Measurements from ENCODE around the gene LY6G5B. TPM values are rescaled to one million over a fixed set of nuclear protein-coding genes. Genes with fewer than 3 reads are reported as not detected.
A peak's percentile ranks its signal among the peaks of the same experiment; 100 is the strongest.

Gene LY6G5B
- total and polyA plus RNA-seq, 2 experiments from 2014 or later: 5.9 to 7.5 TPM

GRCh38 chr6:31719001-31719400 is 49.2 kb downstream of the LY6G5B start:
- Histone ChIP-seq H3K4me3 (no peak overlapping the region), H3K27me3 (replicated peaks; ENCODE audit: insufficient read depth) (no peaks in the 10 kb centered on the region), H3K9me2 (ENCODE audit: insufficient read depth) (no peaks in the 10 kb centered on the region), H3K4me2 (ENCODE audit: unreplicated experiment) (no peak overlapping the region), H3K79me2 (ENCODE audit: insufficient read depth) (no peaks in the 10 kb centered on the region), H4K20me1 (ENCODE audit: insufficient read depth) (no peaks in the 10 kb centered on the region), H3K27ac (no peak overlapping the region), H3K9me3 (ENCODE audit: low read depth) (no peaks in the 10 kb centered on the region), H3K36me3 (ENCODE audit: low read depth) (no peaks in the 10 kb centered on the region), H3F3A (ENCODE audit: insufficient read depth) (no peaks in the 10 kb centered on the region), H3K9ac (no peak overlapping the region), H2AFZ (no peak overlapping the region), H3K4me1 (ENCODE audit: insufficient read depth) (no peaks in the 10 kb centered on the region)
- no peak for TF ChIP-seq EZH2 (IDR thresholded peaks at IDR 0.05; ENCODE audit: insufficient read depth, poor library complexity, severe bottlenecking)
- TF ChIP-seq EZH2phosphoT487 (IDR thresholded peaks at IDR 0.05; ENCODE audit: insufficient read depth, low read depth): no peak
- in situ Hi-C loops (cut with MboI): no loop called here
- WGBS, 2 experiments (ENCODE audit: low coverage in 1 of 2, low lambda C conversion rate in 2 of 2, missing lambda C conversion rate in 2 of 2): 74 to 86% methylated on average over 5 to 6 of the region's 6 CpGs
- DNase-seq: no peak

- H3K9ac ChIP-seq: no peak overlapping the region
- H2AFZ ChIP-seq: no peak overlapping the region
- H4K20me1 ChIP-seq (ENCODE audit: insufficient read depth): no peaks in the 10 kb centered on the region
- H3K4me2 ChIP-seq (ENCODE audit: unreplicated experiment): no peak overlapping the region
- H3K9me3 ChIP-seq (ENCODE audit: low read depth): no peaks in the 10 kb centered on the region
- H3K36me3 ChIP-seq (ENCODE audit: low read depth): no peaks in the 10 kb centered on the region
- H3K27ac ChIP-seq: no peak overlapping the region
- H3K79me2 ChIP-seq (ENCODE audit: insufficient read depth): no peaks in the 10 kb centered on the region
- DNase-seq: no peak
- H3K9me2 ChIP-seq (ENCODE audit: insufficient read depth): no peaks in the 10 kb centered on the region
- H3F3A ChIP-seq (ENCODE audit: insufficient read depth): no peaks in the 10 kb centered on the region
- H3K27me3 ChIP-seq (replicated peaks; ENCODE audit: insufficient read depth): no peaks in the 10 kb centered on the region
- in situ Hi-C loops (cut with MboI): no loop called here
- 76% methylated on average over 5 of the region's 5 CpGs for WGBS, 2 experiments (ENCODE audit: low coverage in 1 of 2, low lambda C conversion rate in 2 of 2, missing lambda C conversion rate in 2 of 2)
- TF ChIP-seq EZH2phosphoT487 (IDR thresholded peaks at IDR 0.05; ENCODE audit: insufficient read depth, low read depth) (no peak), EZH2 (IDR thresholded peaks at IDR 0.05; ENCODE audit: insufficient read depth, poor library complexity, severe bottlenecking) (no peak)
- H3K4me1 ChIP-seq (ENCODE audit: insufficient read depth): no peaks in the 10 kb centered on the region
- no peak overlapping the region for H3K4me3 ChIP-seq
These were observed 50.5 kb downstream of the LY6G5B start for GRCh38 chr6:31720196-31720770.

GRCh38 chr6:31721351-31722020 is 51.7 kb downstream of the LY6G5B start, which contains the start of gene LY6G6C:
Gene LY6G6C, minus strand, starts transcription at chr6:31721746. Its CDS starts 67 bp downstream, at chr6:31721679.
- WGBS, 2 experiments (ENCODE audit: low coverage in 1 of 2, low lambda C conversion rate in 2 of 2, missing lambda C conversion rate in 2 of 2): 77 to 86% methylated on average over 4 of the region's 4 CpGs
- Histone ChIP-seq H3K4me1 (ENCODE audit: insufficient read depth) (no peaks in the 10 kb centered on the region), H3K4me3 (no peak within 1 kb of the TSS), H3K9me3 (ENCODE audit: low read depth) (no peaks in the 10 kb centered on the region), H3K27ac (no peak within 1 kb of the TSS), H4K20me1 (ENCODE audit: insufficient read depth) (no peaks in the 10 kb centered on the region), H3K9ac (no peak within 1 kb of the TSS), H3K4me2 (ENCODE audit: unreplicated experiment) (no peak within 1 kb of the TSS), H2AFZ (no peak within 1 kb of the TSS), H3K9me2 (ENCODE audit: insufficient read depth) (no peaks in the 10 kb centered on the region), H3K79me2 (ENCODE audit: insufficient read depth) (no peaks in the 10 kb centered on the region), H3F3A (ENCODE audit: insufficient read depth) (no peaks in the 10 kb centered on the region), H3K36me3 (ENCODE audit: low read depth) (0 out of 2 replicates have a peak, but pooled peaks cover 3% of the 10 kb centered on the region), H3K27me3 (replicated peaks; ENCODE audit: insufficient read depth) (no peaks in the 10 kb centered on the region)
- no peak for TF ChIP-seq EZH2 (IDR thresholded peaks at IDR 0.05; ENCODE audit: insufficient read depth, poor library complexity, severe bottlenecking)
- no peak for TF ChIP-seq EZH2phosphoT487 (IDR thresholded peaks at IDR 0.05; ENCODE audit: insufficient read depth, low read depth)
- no peak for DNase-seq
- in situ Hi-C loops (cut with MboI): no loop called here

DNA sequence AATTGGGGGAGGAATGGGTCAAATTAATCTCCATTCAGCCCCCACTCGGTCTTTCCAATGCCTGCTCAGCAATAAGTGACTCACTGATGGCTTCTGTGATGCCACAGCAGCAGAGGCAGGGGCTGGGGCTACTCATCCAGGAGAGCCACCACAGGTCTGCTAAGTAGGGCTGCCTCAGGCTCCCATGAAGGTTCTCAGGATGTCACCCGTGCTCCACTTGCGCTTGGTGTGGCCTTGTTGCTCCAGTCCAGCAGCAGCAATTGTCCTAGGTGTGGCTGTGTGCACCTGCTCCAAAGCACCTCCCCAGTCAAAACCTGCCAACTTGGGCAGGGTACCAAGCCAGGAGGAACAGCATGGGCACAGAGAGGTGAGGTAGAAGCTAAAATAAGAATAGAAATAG is 52.4 kb downstream of the LY6G5B start:
- WGBS, 2 experiments (ENCODE audit: low coverage in 1 of 2, low lambda C conversion rate in 2 of 2, missing lambda C conversion rate in 2 of 2): 66% methylated on average over 3 of the region's 3 CpGs
- Histone ChIP-seq H3K79me2 (ENCODE audit: insufficient read depth) (no peaks in the 10 kb centered on the region), H3K27ac (no peak overlapping the region), H3K9me3 (ENCODE audit: low read depth) (no peaks in the 10 kb centered on the region), H3K36me3 (ENCODE audit: low read depth) (peaks cover 9% of the 10 kb centered on the region; the same call in 1 of the 2 replicates), H3K4me1 (ENCODE audit: insufficient read depth) (no peaks in the 10 kb centered on the region), H3K9me2 (ENCODE audit: insufficient read depth) (no peaks in the 10 kb centered on the region), H3K27me3 (replicated peaks; ENCODE audit: insufficient read depth) (no peaks in the 10 kb centered on the region), H3K9ac (no peak overlapping the region), H3K4me2 (ENCODE audit: unreplicated experiment) (no peak overlapping the region), H2AFZ (no peak overlapping the region), H3F3A (ENCODE audit: insufficient read depth) (no peaks in the 10 kb centered on the region), H4K20me1 (ENCODE audit: insufficient read depth) (no peaks in the 10 kb centered on the region), H3K4me3 (no peak overlapping the region)
- TF ChIP-seq EZH2phosphoT487 (IDR thresholded peaks at IDR 0.05; ENCODE audit: insufficient read depth, low read depth): no peak
- no peak for TF ChIP-seq EZH2 (IDR thresholded peaks at IDR 0.05; ENCODE audit: insufficient read depth, poor library complexity, severe bottlenecking)
- no peak for DNase-seq
- in situ Hi-C loops (cut with MboI): no loop called here

Small RNAs within 50 kb of the gene (microRNA-seq; reads per million reads assigned to microRNA genes)
- gene MIR4646 (ENCODE audit: borderline number of aligned reads): not detected
- not detected for gene MIR6832 (ENCODE audit: borderline number of aligned reads)

Small RNAs within 50 kb of the gene (small RNA-seq; reads per million reads assigned to genes)
- gene LY6G6D (ENCODE audit: low read depth, low replicate concordance) (not detected), gene MIR4646 (ENCODE audit: low read depth, low replicate concordance) (not detected), gene MIR6832 (ENCODE audit: low read depth, low replicate concordance) (not detected), gene RF00019 (ENCODE audit: low read depth, low replicate concordance) (not detected), gene SNORA38 (ENCODE audit: low read depth, low replicate concordance) (2.9 reads per million, percentile 72 among the genes with 10 or more reads in this experiment)

Other genes starting within 250 kb of the LY6G5B start
Only the 30 nearest of the 37 such genes appear.
- not detected in 2 replicates for gene MCCD1, start 141.0 kb upstream of the LY6G5B start, total RNA-seq (2014; rRNA removed; shearing (Covaris generic))
- gene MCCD1, start 141.0 kb upstream of the LY6G5B start, polyA plus RNA-seq (2016; fragmentation: Nextera tagmentation; extraction: Ambion mirVana): not detected in 2 replicates
- 319 and 415 TPM in 2 replicates for gene DDX39B, start 128.0 kb upstream of the LY6G5B start, total RNA-seq (2014; rRNA removed; shearing (Covaris generic))
- gene DDX39B, start 128.0 kb upstream of the LY6G5B start, polyA plus RNA-seq (2016; fragmentation: Nextera tagmentation; extraction: Ambion mirVana): 197 and 204 TPM in 2 replicates
- gene ATP6V1G2, start 123.4 kb upstream of the LY6G5B start, total RNA-seq (2014; rRNA removed; shearing (Covaris generic)): 0.89 and 1.8 TPM in 2 replicates
- gene ATP6V1G2, start 123.4 kb upstream of the LY6G5B start, polyA plus RNA-seq (2016; fragmentation: Nextera tagmentation; extraction: Ambion mirVana): 2.8 and 3.5 TPM in 2 replicates
- gene NFKBIL1, start 122.4 kb upstream of the LY6G5B start, total RNA-seq (2014; rRNA removed; shearing (Covaris generic)): 20.4 and 22.9 TPM in 2 replicates
- 12.3 and 15.0 TPM in 2 replicates for gene NFKBIL1, start 122.4 kb upstream of the LY6G5B start, polyA plus RNA-seq (2016; fragmentation: Nextera tagmentation; extraction: Ambion mirVana)
- not detected in 2 replicates for gene LTA, start 97.7 kb upstream of the LY6G5B start, total RNA-seq (2014; rRNA removed; shearing (Covaris generic))
- gene LTA, start 97.7 kb upstream of the LY6G5B start, polyA plus RNA-seq (2016; fragmentation: Nextera tagmentation; extraction: Ambion mirVana): not detected in 2 replicates
- not detected in 2 replicates for gene TNF, start 94.4 kb upstream of the LY6G5B start, total RNA-seq (2014; rRNA removed; shearing (Covaris generic))
- gene TNF, start 94.4 kb upstream of the LY6G5B start, polyA plus RNA-seq (2016; fragmentation: Nextera tagmentation; extraction: Ambion mirVana): 0.11 TPM in 1 of 2 replicates, not detected in the other
- not detected in 2 replicates for gene LTB, start 87.6 kb upstream of the LY6G5B start, total RNA-seq (2014; rRNA removed; shearing (Covaris generic))
- 0.23 TPM in 1 of 2 replicates, not detected in the other for gene LTB, start 87.6 kb upstream of the LY6G5B start, polyA plus RNA-seq (2016; fragmentation: Nextera tagmentation; extraction: Ambion mirVana)
- not detected in 2 replicates for gene LST1, start 83.7 kb upstream of the LY6G5B start, total RNA-seq (2014; rRNA removed; shearing (Covaris generic))
- gene LST1, start 83.7 kb upstream of the LY6G5B start, polyA plus RNA-seq (2016; fragmentation: Nextera tagmentation; extraction: Ambion mirVana): not detected in 2 replicates
- gene NCR3, start 77.0 kb upstream of the LY6G5B start, total RNA-seq (2014; rRNA removed; shearing (Covaris generic)): not detected in 2 replicates
- gene NCR3, start 77.0 kb upstream of the LY6G5B start, polyA plus RNA-seq (2016; fragmentation: Nextera tagmentation; extraction: Ambion mirVana): not detected in 2 replicates
- gene AIF1, start 54.7 kb upstream of the LY6G5B start, total RNA-seq (2014; rRNA removed; shearing (Covaris generic)): not detected in 2 replicates
- not detected in 2 replicates for gene AIF1, start 54.7 kb upstream of the LY6G5B start, polyA plus RNA-seq (2016; fragmentation: Nextera tagmentation; extraction: Ambion mirVana)
- gene PRRC2A, start 49.3 kb upstream of the LY6G5B start, total RNA-seq (2014; rRNA removed; shearing (Covaris generic)): 46.0 and 50.5 TPM in 2 replicates
- 42.5 and 47.2 TPM in 2 replicates for gene PRRC2A, start 49.3 kb upstream of the LY6G5B start, polyA plus RNA-seq (2016; fragmentation: Nextera tagmentation; extraction: Ambion mirVana)
- gene BAG6, start 17.3 kb upstream of the LY6G5B start, total RNA-seq (2014; rRNA removed; shearing (Covaris generic)): 161 and 198 TPM in 2 replicates
- 88.2 and 90.8 TPM in 2 replicates for gene BAG6, start 17.3 kb upstream of the LY6G5B start, polyA plus RNA-seq (2016; fragmentation: Nextera tagmentation; extraction: Ambion mirVana)
- 0.76 and 3.3 TPM in 2 replicates for gene APOM, start 14.1 kb upstream of the LY6G5B start, total RNA-seq (2014; rRNA removed; shearing (Covaris generic))
- gene APOM, start 14.1 kb upstream of the LY6G5B start, polyA plus RNA-seq (2016; fragmentation: Nextera tagmentation; extraction: Ambion mirVana): 5.6 and 5.9 TPM in 2 replicates
- gene C6orf47, start 9.2 kb upstream of the LY6G5B start, total RNA-seq (2014; rRNA removed; shearing (Covaris generic)): 20.3 and 28.5 TPM in 2 replicates
- 19.4 and 19.5 TPM in 2 replicates for gene C6orf47, start 9.2 kb upstream of the LY6G5B start, polyA plus RNA-seq (2016; fragmentation: Nextera tagmentation; extraction: Ambion mirVana)
- 10.6 and 11.3 TPM in 2 replicates for gene GPANK1, start 5.0 kb upstream of the LY6G5B start, total RNA-seq (2014; rRNA removed; shearing (Covaris generic))
- 19.3 and 20.0 TPM in 2 replicates for gene GPANK1, start 5.0 kb upstream of the LY6G5B start, polyA plus RNA-seq (2016; fragmentation: Nextera tagmentation; extraction: Ambion mirVana)
- 186 and 256 TPM in 2 replicates for gene CSNK2B, start 3.9 kb upstream of the LY6G5B start, total RNA-seq (2014; rRNA removed; shearing (Covaris generic))
- 224 and 229 TPM in 2 replicates for gene CSNK2B, start 3.9 kb upstream of the LY6G5B start, polyA plus RNA-seq (2016; fragmentation: Nextera tagmentation; extraction: Ambion mirVana)
- 1.7 TPM in 1 of 2 replicates, not detected in the other for gene LY6G5C, start 11.1 kb downstream of the LY6G5B start, total RNA-seq (2014; rRNA removed; shearing (Covaris generic))
- 5.0 and 5.1 TPM in 2 replicates for gene LY6G5C, start 11.1 kb downstream of the LY6G5B start, polyA plus RNA-seq (2016; fragmentation: Nextera tagmentation; extraction: Ambion mirVana)
- gene ABHD16A, start 33.3 kb downstream of the LY6G5B start, total RNA-seq (2014; rRNA removed; shearing (Covaris generic)): 54.0 and 59.9 TPM in 2 replicates
- 48.0 and 48.5 TPM in 2 replicates for gene ABHD16A, start 33.3 kb downstream of the LY6G5B start, polyA plus RNA-seq (2016; fragmentation: Nextera tagmentation; extraction: Ambion mirVana)
- not detected in 2 replicates for gene LY6G6F, start 36.9 kb downstream of the LY6G5B start, total RNA-seq (2014; rRNA removed; shearing (Covaris generic))
- not detected in 2 replicates for gene LY6G6F, start 36.9 kb downstream of the LY6G5B start, polyA plus RNA-seq (2016; fragmentation: Nextera tagmentation; extraction: Ambion mirVana)
- gene LY6G6D, start 45.4 kb downstream of the LY6G5B start, total RNA-seq (2014; rRNA removed; shearing (Covaris generic)): not detected in 2 replicates
- not detected in 2 replicates for gene LY6G6D, start 45.4 kb downstream of the LY6G5B start, polyA plus RNA-seq (2016; fragmentation: Nextera tagmentation; extraction: Ambion mirVana)
- gene LY6G6C, start 51.8 kb downstream of the LY6G5B start, total RNA-seq (2014; rRNA removed; shearing (Covaris generic)): not detected in 2 replicates
- gene LY6G6C, start 51.8 kb downstream of the LY6G5B start, polyA plus RNA-seq (2016; fragmentation: Nextera tagmentation; extraction: Ambion mirVana): not detected in 2 replicates
- not detected in 2 replicates for gene MPIG6B, start 53.4 kb downstream of the LY6G5B start, total RNA-seq (2014; rRNA removed; shearing (Covaris generic))
- gene MPIG6B, start 53.4 kb downstream of the LY6G5B start, polyA plus RNA-seq (2016; fragmentation: Nextera tagmentation; extraction: Ambion mirVana): not detected in 2 replicates
- 76.6 and 93.3 TPM in 2 replicates for gene DDAH2, start 59.3 kb downstream of the LY6G5B start, total RNA-seq (2014; rRNA removed; shearing (Covaris generic))
- gene DDAH2, start 59.3 kb downstream of the LY6G5B start, polyA plus RNA-seq (2016; fragmentation: Nextera tagmentation; extraction: Ambion mirVana): 77.7 and 90.2 TPM in 2 replicates
- gene CLIC1, start 66.6 kb downstream of the LY6G5B start, total RNA-seq (2014; rRNA removed; shearing (Covaris generic)): 447 and 576 TPM in 2 replicates
- 784 and 791 TPM in 2 replicates for gene CLIC1, start 66.6 kb downstream of the LY6G5B start, polyA plus RNA-seq (2016; fragmentation: Nextera tagmentation; extraction: Ambion mirVana)
- gene MSH5, start 70.0 kb downstream of the LY6G5B start, total RNA-seq (2014; rRNA removed; shearing (Covaris generic)): 4.3 and 7.1 TPM in 2 replicates
- gene MSH5, start 70.0 kb downstream of the LY6G5B start, polyA plus RNA-seq (2016; fragmentation: Nextera tagmentation; extraction: Ambion mirVana): 2.0 and 2.9 TPM in 2 replicates
- 2.5 TPM in 1 of 2 replicates, not detected in the other for gene SAPCD1, start 92.7 kb downstream of the LY6G5B start, total RNA-seq (2014; rRNA removed; shearing (Covaris generic))
- 0.85 and 1.3 TPM in 2 replicates for gene SAPCD1, start 92.7 kb downstream of the LY6G5B start, polyA plus RNA-seq (2016; fragmentation: Nextera tagmentation; extraction: Ambion mirVana)
- gene VWA7, start 107.4 kb downstream of the LY6G5B start, total RNA-seq (2014; rRNA removed; shearing (Covaris generic)): 0.54 TPM in 1 of 2 replicates, not detected in the other
- gene VWA7, start 107.4 kb downstream of the LY6G5B start, polyA plus RNA-seq (2016; fragmentation: Nextera tagmentation; extraction: Ambion mirVana): 0.37 and 0.56 TPM in 2 replicates
- 47.6 and 66.4 TPM in 2 replicates for gene VARS1, start 125.8 kb downstream of the LY6G5B start, total RNA-seq (2014; rRNA removed; shearing (Covaris generic))
- 39.1 and 39.8 TPM in 2 replicates for gene VARS1, start 125.8 kb downstream of the LY6G5B start, polyA plus RNA-seq (2016; fragmentation: Nextera tagmentation; extraction: Ambion mirVana)
- gene LSM2, start 137.0 kb downstream of the LY6G5B start, total RNA-seq (2014; rRNA removed; shearing (Covaris generic)): 32.5 and 40.3 TPM in 2 replicates
- 48.4 and 52.3 TPM in 2 replicates for gene LSM2, start 137.0 kb downstream of the LY6G5B start, polyA plus RNA-seq (2016; fragmentation: Nextera tagmentation; extraction: Ambion mirVana)
- 1.3 and 1.7 TPM in 2 replicates for gene HSPA1L, start 145.3 kb downstream of the LY6G5B start, total RNA-seq (2014; rRNA removed; shearing (Covaris generic))
- gene HSPA1L, start 145.3 kb downstream of the LY6G5B start, polyA plus RNA-seq (2016; fragmentation: Nextera tagmentation; extraction: Ambion mirVana): 0.85 and 0.91 TPM in 2 replicates